HG02610 (cell line): Measurements from ENCODE around the gene NPFFR2.
"Not testable (repeated sequence)": the region's sequence is repeated elsewhere in the genome, so short reads cannot be mapped to it uniquely, and the experiment has no call there.

Experiments used
- ATAC-seq: cut with Tn5 transposase; IDR thresholded peaks from one replicate; pipeline ENCODE4 v1.9.1; 2021; ENCODE audit warnings: mild to moderate bottlenecking, moderate library complexity; ENCODE audit not compliant: unreplicated experiment

Gene NPFFR2

DNA sequence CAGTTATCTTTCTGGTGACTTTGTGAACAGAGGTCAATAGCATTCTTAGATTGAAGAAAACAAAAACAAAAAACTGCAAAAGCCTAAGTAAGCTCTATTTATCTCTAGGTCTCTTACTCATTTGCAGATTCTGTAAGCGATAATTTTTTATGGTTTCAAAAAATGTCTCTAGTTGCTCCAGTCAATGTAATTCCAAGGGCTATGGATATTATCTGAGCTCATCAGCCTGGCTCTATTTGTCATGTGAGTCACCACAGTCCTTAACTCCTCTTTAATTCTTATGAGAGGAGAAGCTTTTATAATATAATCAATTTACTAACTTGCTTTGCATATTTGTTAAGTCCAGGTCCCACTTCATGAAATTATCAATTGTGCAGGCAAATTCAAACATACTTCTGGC, 79.1 kb downstream of the NPFFR2 start:
- ATAC-seq = no peak

DNA sequence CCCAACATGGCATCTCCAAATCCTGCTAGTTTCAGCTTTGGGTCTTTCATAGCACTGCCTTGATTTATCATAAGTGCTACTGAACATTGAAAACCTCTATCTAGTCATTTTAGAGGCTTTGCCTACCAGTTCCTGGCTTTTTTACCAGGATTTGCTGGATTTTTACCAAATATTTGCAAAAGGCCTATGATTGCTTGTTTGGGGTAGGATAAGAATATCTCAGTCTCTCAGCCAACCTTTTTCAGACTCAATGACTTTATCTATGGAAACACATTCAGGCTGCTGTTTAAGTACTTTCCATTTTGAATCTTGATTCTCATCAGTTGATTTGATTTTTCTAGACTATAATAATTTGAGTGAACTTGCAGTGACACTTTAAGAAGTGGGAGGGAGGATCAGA, 80.1 kb downstream of the NPFFR2 start:
- ATAC-seq = no peak

DNA sequence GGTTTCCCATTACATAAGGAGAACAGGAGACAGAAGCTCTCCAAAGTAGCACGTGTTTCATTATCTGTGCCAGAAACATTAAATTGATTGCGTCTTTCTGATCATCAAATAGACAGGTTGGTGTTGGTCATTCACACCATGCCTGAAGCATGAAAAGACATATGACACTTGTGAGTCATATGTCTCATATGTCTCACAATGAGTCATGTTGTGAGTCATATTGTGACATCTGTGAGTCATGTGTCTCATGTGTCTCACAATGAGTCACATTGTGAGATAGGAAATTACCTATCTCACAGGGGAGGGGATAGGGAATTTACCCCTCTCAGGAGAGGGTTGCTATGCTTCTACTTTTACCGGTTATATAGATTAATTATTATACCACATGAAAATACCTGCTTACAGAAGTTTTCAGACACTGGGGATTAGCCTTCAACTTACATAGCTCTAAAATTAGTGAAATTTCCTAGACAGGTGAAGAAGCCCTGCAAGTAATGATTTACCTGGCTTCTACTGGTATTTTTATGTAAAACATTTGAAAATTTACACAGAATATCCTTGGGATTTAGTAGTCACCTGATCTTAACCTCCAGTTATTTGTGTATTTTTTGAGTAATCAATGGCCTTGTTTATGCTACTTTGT, 80.8 kb downstream of the NPFFR2 start:
- ATAC-seq = peak; percentile 96

DNA sequence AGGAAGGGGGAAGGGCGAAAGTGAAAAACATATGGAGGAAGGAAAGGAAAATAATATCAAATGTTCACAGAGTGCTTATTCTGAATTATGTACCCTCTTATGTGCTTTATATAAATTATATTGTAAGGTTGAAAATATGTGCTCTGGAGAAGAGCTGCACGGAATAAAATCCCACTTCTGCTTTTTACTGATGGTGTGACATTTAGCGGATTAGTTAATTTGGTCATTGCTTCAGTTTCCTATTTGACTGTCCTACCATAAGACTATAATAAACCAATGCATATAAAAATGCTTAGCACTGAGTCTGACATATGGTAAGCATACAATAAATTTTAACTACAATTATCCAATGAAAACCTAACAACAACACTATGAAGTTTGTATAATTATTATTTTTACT, 86.2 kb downstream of the NPFFR2 start:
- peak; percentile 95 for ATAC-seq

DNA sequence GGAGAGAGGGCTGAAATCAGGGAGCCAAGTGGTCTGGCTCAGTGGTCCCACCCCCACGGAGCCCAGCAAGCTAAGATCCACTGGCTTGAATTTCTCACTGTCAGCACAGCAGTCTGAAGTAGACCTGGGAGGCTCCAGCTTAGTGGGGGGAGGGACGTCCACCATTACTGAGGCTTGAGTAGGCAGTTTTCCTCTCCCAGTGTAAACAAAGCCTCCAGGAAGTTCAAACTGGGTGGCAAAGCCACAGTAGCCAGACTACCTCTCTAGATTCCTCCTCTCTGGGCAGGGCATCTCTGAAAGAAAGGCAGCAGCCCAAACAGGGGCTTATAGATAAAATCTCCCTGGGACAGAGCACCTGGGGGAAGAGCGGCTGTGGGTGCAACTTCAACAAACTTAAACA, 88.1 kb downstream of the NPFFR2 start:
- ATAC-seq = no peak

DNA sequence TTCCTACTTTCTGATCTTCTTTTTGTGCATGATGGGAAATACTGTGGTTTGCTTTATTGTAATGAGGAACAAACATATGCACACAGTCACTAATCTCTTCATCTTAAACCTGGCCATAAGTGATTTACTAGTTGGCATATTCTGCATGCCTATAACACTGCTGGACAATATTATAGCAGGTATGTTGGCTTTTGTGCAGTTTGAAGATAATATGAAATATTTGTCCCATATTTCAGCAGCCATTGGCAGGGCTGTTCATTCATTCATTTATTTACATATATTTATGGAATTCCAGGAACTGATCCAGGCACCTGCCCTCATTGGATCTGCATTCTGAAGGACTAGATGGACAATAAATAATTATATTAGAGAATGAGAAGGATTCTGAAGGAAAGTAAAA, 96.9 kb downstream of the NPFFR2 start:
- no peak for ATAC-seq

DNA sequence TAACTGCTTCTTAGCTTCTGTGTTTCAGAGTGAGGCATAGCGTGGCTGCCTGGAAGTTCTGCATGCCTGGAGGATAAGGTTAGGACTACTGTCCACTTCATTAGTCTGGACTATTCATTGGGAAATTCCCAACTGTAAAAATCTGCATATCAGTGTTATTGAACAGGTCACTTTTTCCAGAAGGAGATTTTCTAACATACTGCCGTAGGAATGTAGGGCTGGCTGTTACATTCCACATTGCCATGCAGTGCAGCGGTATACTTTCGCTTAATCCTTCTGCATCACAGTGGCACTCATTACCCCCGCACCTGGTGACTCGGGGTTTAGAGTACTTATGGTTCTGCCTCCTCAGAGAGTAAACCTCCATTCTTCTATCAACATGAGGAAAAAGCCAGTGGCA, 104.6 kb downstream of the NPFFR2 start:
- ATAC-seq = no peak

DNA sequence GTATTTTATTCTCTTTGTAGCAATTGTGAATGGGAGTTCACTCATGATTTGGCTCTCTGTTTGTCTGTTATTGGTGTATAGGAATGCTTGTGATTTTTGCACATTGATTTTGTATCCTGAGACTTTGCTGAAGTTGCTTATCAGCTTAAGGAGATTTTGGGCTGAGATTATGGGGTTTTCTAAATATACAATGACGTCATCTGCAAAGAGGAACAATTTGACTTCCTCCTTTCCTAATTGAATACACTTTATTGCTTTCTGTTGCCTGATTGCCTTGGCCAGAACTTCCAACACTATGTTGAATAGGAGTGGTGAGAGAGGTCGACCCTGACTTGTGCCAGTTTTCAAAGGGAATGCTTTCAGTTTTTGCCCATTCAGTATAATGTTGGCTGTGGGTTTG, 108.2 kb downstream of the NPFFR2 start:
- ATAC-seq = not testable (repeated sequence)

DNA sequence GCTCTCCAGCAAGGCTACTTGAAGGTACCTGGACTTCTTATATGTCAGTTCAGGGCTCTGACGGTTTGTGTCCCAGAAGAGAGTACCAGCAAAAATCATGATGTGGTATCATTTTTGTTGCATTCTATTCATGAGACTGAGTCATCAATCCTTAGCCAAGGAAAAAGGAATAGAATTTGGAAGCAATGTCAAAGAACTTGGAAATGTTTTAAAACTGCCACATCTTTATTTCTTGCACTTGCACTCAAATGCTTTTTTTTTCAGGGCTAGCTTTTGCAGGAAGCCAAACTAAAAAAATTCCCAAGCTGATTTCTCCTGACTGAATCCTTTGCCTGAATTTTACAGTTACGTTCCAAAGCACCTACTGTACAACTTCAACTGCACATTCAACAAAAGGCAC, 112.4 kb downstream of the NPFFR2 start:
- no peak for ATAC-seq

DNA sequence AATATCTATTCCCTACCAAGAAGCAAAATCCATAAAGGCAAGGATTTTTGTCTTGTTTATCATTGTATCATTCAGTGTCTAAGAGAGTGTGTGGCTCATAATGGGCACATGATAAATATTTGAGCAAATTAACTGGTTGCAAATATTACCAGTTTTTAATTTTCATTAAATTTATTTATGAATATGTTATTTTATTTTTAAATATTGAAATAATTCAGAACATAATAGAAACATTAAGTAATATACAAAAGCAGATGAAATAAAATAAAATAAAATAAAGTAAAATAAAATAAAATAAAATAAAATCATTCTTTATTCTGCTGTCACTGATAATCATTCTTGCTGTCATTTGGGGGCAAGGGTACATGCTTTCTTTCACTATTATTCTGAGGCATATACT, 120.9 kb downstream of the NPFFR2 start:
- no peak for ATAC-seq

DNA sequence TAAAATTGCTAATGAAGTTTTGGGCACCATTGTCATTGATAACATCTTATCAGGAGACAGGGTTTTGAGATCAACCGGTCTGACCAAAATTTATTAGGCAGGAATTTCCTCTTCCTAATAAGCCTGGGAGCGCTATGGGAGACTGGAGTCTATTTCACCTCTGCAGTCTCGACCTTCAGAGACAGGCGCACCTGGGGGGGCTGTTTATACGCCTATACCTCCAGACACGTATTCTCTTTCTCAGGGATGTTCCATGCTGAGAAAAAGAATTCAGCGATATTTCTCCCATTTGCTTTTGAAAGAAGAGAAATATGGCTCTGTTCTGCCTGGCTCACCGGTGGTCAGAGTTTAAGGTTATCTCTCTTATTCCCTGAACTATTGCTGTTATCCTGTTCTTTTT, 121.8 kb downstream of the NPFFR2 start:
- not testable (repeated sequence) for ATAC-seq

DNA sequence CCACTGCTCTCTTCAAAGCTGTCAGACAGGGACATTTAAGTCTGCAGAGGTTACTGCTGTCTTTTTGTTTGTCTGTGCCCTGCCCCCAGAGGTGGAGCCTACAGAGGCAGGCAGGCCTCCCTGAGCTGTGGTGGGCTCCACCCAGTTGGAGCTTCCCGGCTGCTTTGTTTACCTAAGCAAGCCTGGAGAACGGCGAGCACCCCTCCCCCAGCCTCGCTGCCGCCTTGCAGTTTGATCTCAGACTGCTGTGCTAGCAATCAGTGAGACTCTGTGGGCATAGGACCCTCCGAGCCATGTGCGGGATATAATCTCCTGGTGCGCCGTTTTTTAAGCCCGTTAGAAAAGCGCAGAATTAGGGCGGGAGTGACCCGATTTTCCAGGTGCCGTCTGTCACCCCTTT, 137.5 kb downstream of the NPFFR2 start:
- ATAC-seq = not testable (repeated sequence)

DNA sequence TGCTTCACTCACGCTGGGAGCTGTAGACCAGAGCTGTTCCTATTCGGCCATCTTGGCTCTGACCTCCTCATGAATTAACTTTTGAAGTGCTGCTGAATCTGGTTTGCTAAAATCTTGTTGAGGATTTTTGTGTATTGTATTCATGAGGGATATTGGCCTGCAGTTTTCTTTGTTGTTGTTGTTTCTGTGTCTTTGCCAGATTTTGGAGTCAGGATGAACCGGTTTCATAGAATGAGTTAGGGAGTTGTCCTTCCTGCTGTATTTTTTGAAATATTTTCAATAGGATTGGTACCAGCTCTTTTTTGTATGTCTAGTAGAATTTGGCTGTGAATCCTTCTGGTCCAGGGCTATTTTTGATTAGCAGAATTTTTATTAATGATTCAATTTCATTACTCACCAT, 138.1 kb downstream of the NPFFR2 start:
- ATAC-seq = no peak

DNA sequence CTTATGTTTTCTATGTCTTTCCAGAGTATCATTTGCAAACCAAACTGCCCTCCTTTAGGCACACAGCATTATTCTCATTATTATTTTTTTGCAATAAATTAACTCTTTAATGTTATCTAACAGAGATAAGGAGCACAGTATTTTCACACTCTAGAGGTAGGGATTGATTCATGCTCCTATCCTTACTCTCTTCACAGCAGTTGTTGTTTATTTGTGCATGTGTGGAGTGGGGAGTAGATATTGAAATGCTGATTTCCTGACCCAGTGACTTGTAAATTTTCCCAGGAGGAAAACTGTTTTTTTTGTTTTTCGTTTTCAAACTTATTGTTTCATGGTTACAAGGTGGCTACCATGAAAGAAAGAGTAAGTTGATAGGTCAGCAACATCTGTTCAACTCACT, 140.0 kb downstream of the NPFFR2 start:
- no peak for ATAC-seq

DNA sequence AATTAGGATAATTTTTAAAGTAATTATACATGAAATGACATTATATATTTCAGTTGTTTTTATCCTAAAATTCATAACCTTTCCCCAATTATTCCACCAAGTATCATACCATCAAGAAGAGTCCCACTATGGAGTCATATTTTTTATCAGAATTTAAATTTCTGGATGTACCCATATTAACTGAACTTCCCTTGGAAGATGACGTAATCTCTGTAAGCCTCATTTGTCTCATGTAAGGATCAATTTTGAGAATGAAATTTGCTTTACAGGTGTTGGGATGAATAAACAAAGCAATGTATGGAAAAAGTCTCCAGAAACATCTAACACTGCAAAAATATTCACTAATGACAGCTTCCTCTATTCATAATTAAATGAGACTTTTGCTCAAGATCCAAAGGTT, 147.5 kb downstream of the NPFFR2 start:
- no peak for ATAC-seq

DNA sequence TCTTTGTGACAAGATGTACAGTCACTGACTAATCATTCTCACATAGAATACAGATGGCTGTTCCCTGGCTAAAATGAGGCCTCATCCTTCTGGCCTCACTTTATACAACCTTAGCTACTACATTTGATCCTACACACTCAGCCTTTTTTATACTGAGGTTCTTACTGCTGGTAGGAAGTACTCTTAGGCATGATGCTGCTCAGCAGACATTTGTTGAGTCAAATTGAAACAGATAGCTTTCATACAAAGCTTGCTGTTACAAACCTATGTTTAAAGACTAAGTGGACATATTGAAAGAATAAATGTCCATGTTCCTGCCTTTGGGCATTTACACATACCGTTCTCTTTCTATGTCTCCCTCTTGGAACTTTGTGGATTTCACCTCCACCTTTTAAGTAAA, 154.9 kb downstream of the NPFFR2 start:
- peak; percentile 94 for ATAC-seq

DNA sequence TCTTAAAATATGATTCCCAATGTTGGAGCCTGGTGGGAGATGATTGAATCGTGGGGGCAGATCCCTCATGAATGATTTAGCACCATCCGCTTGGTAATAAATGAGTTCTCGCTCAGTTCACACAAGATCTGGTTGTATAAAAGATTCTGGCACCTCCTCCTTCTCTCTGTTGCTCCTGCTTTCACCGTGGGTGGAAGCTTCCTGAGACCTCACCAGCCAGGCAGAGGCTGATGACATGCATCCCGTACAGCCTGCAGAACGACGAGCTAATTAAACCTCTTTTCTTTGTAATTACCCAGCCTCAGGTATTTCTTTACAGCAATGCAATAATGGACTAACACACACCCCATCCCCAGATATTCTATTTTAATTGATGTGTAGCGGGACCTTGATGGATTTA, 162.2 kb downstream of the NPFFR2 start:
- ATAC-seq = no peak

DNA sequence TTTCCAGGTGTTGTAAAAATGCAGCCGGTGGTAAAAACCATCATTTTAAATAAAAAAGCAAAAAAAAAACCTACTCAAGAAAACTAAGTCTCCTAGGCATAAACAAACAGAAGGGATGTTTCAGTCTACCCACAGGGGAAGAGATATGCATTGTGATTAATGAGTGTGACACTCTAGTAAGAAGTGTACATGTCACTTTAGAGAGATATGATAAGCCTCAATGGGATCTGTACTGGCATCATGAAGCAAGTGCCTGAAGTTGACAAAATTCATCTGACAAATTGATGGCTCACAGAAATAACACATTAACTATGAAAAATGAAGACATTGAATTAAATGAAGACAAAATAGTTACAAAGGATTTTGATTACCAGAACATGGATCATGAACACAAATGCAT, 162.7 kb downstream of the NPFFR2 start:
- ATAC-seq = no peak
